Measurements from ENCODE around the gene R3HDM2.

The R3HDM2 gene

DNA sequence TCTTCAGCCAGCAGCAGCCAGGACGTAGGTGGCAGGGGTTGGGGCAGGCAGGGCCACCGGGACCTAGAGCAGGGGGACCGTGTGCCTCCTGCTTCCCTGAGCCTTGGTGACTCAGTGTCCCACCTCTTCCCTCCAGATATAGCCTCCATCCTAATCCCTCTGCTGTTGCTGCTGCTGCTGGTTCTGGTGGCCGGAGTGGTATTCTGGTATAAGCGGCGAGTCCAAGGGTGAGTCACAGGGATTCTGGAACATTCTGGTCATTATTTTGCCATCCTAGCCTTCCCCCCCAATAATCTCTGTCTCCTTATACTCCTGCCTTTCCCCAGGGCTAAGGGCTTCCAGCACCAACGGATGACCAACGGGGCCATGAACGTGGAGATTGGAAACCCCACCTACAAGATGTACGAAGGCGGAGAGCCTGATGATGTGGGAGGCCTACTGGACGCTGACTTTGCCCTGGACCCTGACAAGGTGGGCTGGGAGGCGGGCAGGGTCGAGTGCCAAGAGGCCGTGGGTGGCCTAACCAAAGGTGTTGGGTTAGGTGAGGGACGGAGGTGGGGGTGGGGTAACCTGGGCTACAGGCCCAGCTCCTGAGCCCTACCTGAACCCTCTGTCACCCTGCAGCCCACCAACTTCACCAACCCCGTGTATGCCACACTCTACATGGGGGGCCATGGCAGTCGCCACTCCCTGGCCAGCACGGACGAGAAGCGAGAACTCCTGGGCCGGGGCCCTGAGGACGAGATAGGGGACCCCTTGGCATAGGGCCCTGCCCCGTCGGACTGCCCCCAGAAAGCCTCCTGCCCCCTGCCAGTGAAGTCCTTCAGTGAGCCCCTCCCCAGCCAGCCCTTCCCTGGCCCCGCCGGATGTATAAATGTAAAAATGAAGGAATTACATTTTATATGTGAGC lies 218.8 kb downstream of the R3HDM2 start:
- peaks cover 9 to 17% of the 10 kb centered on the region in 2 donors for H3K4me1 ChIP-seq (ENCODE audit: control insufficient read depth in 1 of 2, insufficient read depth in 2 of 2, low read length in 2 of 2)
- H3K9me3 ChIP-seq (ENCODE audit: control insufficient read depth in 1 of 2, low read length in 2 of 2), result no peaks in the 10 kb centered on the region
- H3K9ac ChIP-seq (ENCODE audit: low read depth in 1 of 2, low read length in 2 of 2), result no peak overlapping the region
- peaks cover 21 to 24% of the 10 kb centered on the region in 2 donors for H3K27me3 ChIP-seq (ENCODE audit: control insufficient read depth in 1 of 2, insufficient read depth in 2 of 2, low read length in 2 of 2)
- no peak overlapping the region for H3K27ac ChIP-seq (ENCODE audit: low read depth, low read length)
- no peak overlapping the region for H3K4me3 ChIP-seq (ENCODE audit: low read depth in 1 of 2, low read length in 2 of 2)
- peaks cover 17 to 48% of the 10 kb centered on the region in 2 donors for H3K36me3 ChIP-seq (ENCODE audit: control insufficient read depth in 1 of 2, insufficient read depth in 2 of 2, low read length in 2 of 2)

DNA sequence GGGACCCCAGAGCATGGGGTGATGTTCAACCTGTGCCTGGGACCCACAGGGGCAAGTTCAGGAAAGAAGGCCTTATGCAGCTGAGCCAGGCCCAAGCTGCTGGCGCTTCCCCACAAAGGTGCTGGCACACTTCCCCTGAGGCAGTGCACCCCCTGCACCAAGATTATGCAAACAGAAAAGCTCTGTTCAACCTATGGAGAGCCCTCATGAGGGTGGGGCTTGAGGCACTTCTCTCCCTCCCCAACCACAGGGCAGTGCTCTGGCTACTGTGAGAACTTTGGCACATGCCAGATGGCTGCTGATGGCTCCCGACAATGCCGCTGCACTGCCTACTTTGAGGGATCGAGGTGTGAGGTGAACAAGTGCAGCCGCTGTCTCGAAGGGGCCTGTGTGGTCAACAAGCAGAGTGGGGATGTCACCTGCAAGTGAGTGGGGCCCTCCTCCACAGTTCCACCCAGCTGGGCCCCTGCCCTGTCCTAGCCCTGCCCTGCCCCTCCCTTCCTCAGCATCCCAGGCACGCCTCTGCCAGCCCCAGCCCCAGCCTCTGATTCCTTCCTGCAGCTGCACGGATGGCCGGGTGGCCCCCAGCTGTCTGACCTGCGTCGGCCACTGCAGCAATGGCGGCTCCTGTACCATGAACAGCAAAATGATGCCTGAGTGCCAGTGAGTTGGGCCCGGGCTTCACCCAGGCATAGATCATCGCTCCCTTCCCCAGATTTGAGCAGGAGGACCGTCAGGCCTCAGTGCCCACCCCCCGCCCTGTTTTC lies 219.7 kb downstream of the R3HDM2 start:
- Histone ChIP-seq H3K4me3 (ENCODE audit: low read depth in 1 of 2, low read length in 2 of 2) (no peak overlapping the region), H3K9ac (ENCODE audit: low read depth in 1 of 2, low read length in 2 of 2) (no peak overlapping the region), H3K9me3 (ENCODE audit: control insufficient read depth in 1 of 2, low read length in 2 of 2) (no peaks in the 10 kb centered on the region), H3K4me1 (ENCODE audit: control insufficient read depth in 1 of 2, insufficient read depth in 2 of 2, low read length in 2 of 2) (peaks cover 7 to 13% of the 10 kb centered on the region in 2 donors), H3K27ac (ENCODE audit: low read depth, low read length) (no peak overlapping the region), H3K27me3 (ENCODE audit: control insufficient read depth in 1 of 2, insufficient read depth in 2 of 2, low read length in 2 of 2) (peaks cover 16 to 23% of the 10 kb centered on the region in 2 donors), H3K36me3 (ENCODE audit: control insufficient read depth in 1 of 2, insufficient read depth in 2 of 2, low read length in 2 of 2) (peaks cover 17 to 54% of the 10 kb centered on the region in 2 donors)

DNA sequence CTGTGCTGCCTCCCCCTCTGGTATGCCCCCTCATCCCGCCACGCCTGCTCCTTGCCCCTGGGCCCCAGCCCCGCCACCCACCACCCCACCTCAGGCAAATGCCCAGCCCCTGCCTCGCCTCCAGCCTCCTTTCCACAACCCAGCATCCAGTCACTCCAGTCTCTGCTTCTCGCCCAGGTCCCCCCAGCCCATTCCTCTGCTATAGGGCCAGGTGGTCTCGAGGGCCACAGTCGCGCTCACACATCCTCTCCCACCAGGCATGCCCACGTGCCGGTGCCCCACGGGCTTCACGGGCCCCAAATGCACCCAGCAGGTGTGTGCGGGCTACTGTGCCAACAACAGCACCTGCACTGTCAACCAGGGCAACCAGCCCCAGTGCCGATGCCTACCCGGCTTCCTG lies 220.4 kb downstream of the R3HDM2 start:
- Histone ChIP-seq H3K4me3 (ENCODE audit: low read depth in 1 of 2, low read length in 2 of 2) (no peak overlapping the region), H3K36me3 (ENCODE audit: control insufficient read depth in 1 of 2, insufficient read depth in 2 of 2, low read length in 2 of 2) (peaks cover 23 to 61% of the 10 kb centered on the region in 2 donors), H3K27ac (ENCODE audit: low read depth, low read length) (no peak overlapping the region), H3K27me3 (ENCODE audit: control insufficient read depth in 1 of 2, insufficient read depth in 2 of 2, low read length in 2 of 2) (peaks cover 10 to 16% of the 10 kb centered on the region in 2 donors), H3K9me3 (ENCODE audit: control insufficient read depth in 1 of 2, low read length in 2 of 2) (no peaks in the 10 kb centered on the region), H3K9ac (ENCODE audit: low read depth in 1 of 2, low read length in 2 of 2) (no peak overlapping the region), H3K4me1 (ENCODE audit: control insufficient read depth in 1 of 2, insufficient read depth in 2 of 2, low read length in 2 of 2) (peaks cover 2 to 7% of the 10 kb centered on the region in 2 donors)

DNA sequence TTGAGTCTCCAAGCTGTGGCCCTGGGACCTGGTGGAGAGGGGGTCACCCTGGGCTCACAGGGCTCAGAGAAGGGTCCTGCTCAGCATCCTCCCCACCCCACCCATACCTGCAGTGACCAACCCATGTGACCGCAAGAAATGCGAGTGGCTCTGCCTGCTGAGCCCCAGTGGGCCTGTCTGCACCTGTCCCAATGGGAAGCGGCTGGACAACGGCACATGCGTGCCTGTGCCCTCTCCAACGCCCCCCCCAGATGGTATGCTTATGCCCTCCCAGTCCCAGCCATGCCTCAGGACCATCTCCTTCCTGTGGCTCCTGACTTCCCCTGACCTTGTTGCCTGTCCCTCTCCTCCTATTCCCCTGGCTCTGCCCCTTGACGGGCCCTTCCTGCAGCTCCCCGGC lies 220.9 kb downstream of the R3HDM2 start:
- Histone ChIP-seq H3K4me1 (ENCODE audit: control insufficient read depth in 1 of 2, insufficient read depth in 2 of 2, low read length in 2 of 2) (peaks cover 0 to 4% of the 10 kb centered on the region in 2 donors), H3K36me3 (ENCODE audit: control insufficient read depth in 1 of 2, insufficient read depth in 2 of 2, low read length in 2 of 2) (peaks cover 29 to 66% of the 10 kb centered on the region in 2 donors), H3K9me3 (ENCODE audit: control insufficient read depth in 1 of 2, low read length in 2 of 2) (no peaks in the 10 kb centered on the region), H3K27ac (ENCODE audit: low read depth, low read length) (no peak overlapping the region), H3K4me3 (ENCODE audit: low read depth in 1 of 2, low read length in 2 of 2) (no peak overlapping the region), H3K27me3 (ENCODE audit: control insufficient read depth in 1 of 2, insufficient read depth in 2 of 2, low read length in 2 of 2) (peaks cover 4 to 11% of the 10 kb centered on the region in 2 donors), H3K9ac (ENCODE audit: low read depth in 1 of 2, low read length in 2 of 2) (no peak overlapping the region)

DNA sequence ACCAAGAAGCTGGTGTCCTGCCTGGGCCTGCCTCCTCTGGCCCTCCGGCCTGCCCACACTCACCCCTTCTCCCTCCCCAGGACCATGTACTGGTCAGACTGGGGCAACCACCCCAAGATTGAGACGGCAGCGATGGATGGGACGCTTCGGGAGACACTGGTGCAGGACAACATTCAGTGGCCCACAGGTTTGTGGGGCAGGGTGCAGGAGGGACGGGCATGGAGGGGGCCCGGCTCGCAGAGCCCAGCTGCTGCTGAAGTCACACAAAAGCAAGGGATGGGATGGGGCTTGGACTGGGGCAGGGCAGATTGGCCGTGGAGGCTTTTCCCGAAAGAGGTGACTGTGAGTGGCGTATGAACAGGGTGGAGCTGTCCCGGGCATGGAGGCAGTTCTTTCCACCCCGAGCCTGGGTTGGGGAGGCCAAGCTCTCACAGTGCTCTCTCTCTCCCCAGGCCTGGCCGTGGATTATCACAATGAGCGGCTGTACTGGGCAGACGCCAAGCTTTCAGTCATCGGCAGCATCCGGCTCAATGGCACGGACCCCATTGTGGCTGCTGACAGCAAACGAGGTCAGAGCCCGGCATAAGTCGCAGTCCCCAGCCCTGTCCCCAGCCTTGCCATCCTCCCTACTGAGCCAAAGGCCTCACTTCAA lies 222.1 kb downstream of the R3HDM2 start:
- Histone ChIP-seq H3K4me3 (ENCODE audit: low read depth in 1 of 2, low read length in 2 of 2) (no peak overlapping the region), H3K27ac (ENCODE audit: low read depth, low read length) (no peak overlapping the region), H3K9me3 (ENCODE audit: control insufficient read depth in 1 of 2, low read length in 2 of 2) (no peaks in the 10 kb centered on the region), H3K36me3 (ENCODE audit: control insufficient read depth in 1 of 2, insufficient read depth in 2 of 2, low read length in 2 of 2) (peaks cover 36 to 77% of the 10 kb centered on the region in 2 donors), H3K27me3 (ENCODE audit: control insufficient read depth in 1 of 2, insufficient read depth in 2 of 2, low read length in 2 of 2) (peaks cover 0 to 3% of the 10 kb centered on the region in 2 donors), H3K4me1 (ENCODE audit: control insufficient read depth in 1 of 2, insufficient read depth in 2 of 2, low read length in 2 of 2) (no peaks in the 10 kb centered on the region), H3K9ac (ENCODE audit: low read depth in 1 of 2, low read length in 2 of 2) (no peak overlapping the region)

DNA sequence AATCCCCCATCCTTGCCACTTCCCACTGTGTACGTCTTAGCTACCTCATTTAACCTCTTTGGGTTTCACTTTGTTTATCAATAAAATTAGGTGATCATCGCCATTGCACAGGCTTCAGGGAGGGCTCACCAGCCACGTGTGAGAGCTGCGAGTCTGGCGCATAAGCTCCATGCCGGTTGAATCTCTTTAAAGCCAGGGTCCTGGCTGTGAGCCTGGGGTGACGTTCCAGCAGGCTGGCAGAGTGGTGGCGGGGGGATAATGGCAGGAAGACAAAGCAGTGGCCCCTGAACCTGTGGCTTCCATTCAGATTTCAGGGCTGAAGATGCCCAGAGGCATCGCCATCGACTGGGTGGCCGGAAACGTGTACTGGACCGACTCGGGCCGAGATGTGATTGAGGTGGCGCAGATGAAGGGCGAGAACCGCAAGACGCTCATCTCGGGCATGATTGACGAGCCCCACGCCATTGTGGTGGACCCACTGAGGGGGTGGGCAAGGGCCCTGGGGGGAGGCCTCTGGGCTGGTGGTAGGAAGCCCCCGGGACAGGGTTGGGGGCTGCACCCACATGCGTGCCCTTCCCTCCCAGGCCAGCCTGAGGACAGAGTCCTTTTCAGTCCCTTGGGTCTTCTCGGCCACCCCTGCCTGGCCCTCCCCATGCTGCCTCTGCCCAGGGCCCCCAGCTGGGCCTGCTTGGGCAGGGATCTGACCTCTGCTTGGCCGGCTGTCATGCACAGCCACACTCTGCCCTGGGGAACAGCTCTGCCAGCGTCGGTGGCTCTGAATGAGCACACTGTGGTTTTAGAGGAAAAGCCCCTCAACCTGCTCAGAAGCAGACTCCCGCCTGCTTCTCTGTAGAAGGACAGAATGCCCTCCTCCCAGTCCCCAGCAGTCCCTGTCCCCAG lies 222.9 kb downstream of the R3HDM2 start:
- H3K27ac ChIP-seq (ENCODE audit: low read depth, low read length), result no peak overlapping the region
- no peak overlapping the region for H3K9ac ChIP-seq (ENCODE audit: low read depth in 1 of 2, low read length in 2 of 2)
- no peaks in the 10 kb centered on the region for H3K9me3 ChIP-seq (ENCODE audit: control insufficient read depth in 1 of 2, low read length in 2 of 2)
- peaks cover 36 to 85% of the 10 kb centered on the region in 2 donors for H3K36me3 ChIP-seq (ENCODE audit: control insufficient read depth in 1 of 2, insufficient read depth in 2 of 2, low read length in 2 of 2)
- no peaks in the 10 kb centered on the region for H3K27me3 ChIP-seq (ENCODE audit: control insufficient read depth in 1 of 2, insufficient read depth in 2 of 2, low read length in 2 of 2)
- no peak overlapping the region for H3K4me3 ChIP-seq (ENCODE audit: low read depth in 1 of 2, low read length in 2 of 2)
- no peaks in the 10 kb centered on the region for H3K4me1 ChIP-seq (ENCODE audit: control insufficient read depth in 1 of 2, insufficient read depth in 2 of 2, low read length in 2 of 2)

DNA sequence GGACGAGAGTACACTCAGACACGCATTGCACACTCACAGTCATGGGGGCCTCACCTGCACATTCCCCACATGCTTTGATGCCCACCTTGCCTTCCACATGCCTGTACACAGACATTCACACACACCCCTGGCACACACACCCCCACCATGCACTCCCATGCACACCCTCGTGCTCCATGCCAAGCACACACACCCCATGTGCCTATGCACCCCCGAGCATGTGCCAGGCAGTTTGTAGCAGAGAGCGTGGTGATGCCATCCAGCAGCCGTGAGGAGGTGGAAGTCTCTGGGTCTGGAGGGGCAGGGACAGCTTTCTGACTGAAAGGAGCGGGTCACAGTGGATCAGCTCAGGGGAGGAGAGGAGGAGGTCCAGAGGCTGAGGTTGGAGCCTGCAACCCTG lies 224.9 kb downstream of the R3HDM2 start:
- Histone ChIP-seq H3K4me3 (ENCODE audit: low read depth in 1 of 2, low read length in 2 of 2) (no peak overlapping the region), H3K9me3 (ENCODE audit: control insufficient read depth in 1 of 2, low read length in 2 of 2) (no peaks in the 10 kb centered on the region), H3K9ac (ENCODE audit: low read depth in 1 of 2, low read length in 2 of 2) (no peak overlapping the region), H3K36me3 (ENCODE audit: control insufficient read depth in 1 of 2, insufficient read depth in 2 of 2, low read length in 2 of 2) (peaks cover 45 to 91% of the 10 kb centered on the region in 2 donors), H3K27ac (ENCODE audit: low read depth, low read length) (no peak overlapping the region), H3K4me1 (ENCODE audit: control insufficient read depth in 1 of 2, insufficient read depth in 2 of 2, low read length in 2 of 2) (no peaks in the 10 kb centered on the region), H3K27me3 (ENCODE audit: control insufficient read depth in 1 of 2, insufficient read depth in 2 of 2, low read length in 2 of 2) (no peaks in the 10 kb centered on the region)

DNA sequence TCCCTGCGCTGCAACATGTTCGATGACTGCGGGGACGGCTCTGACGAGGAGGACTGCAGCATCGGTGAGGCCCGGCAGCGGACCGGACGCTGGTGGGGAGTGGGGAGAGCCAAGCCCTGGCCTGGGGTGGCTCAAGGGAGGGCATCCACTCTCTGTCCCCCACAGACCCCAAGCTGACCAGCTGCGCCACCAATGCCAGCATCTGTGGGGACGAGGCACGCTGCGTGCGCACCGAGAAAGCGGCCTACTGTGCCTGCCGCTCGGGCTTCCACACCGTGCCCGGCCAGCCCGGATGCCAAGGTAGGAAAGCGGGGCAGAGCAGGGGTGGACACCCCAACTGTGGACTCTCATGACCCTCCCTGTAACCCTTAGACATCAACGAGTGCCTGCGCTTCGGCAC lies 225.7 kb downstream of the R3HDM2 start:
- H3K4me3 ChIP-seq (ENCODE audit: low read depth in 1 of 2, low read length in 2 of 2), result no peak overlapping the region
- H3K4me1 ChIP-seq (ENCODE audit: control insufficient read depth in 1 of 2, insufficient read depth in 2 of 2, low read length in 2 of 2), result no peaks in the 10 kb centered on the region
- no peak overlapping the region for H3K9ac ChIP-seq (ENCODE audit: low read depth in 1 of 2, low read length in 2 of 2)
- no peak overlapping the region for H3K27ac ChIP-seq (ENCODE audit: low read depth, low read length)
- H3K27me3 ChIP-seq (ENCODE audit: control insufficient read depth in 1 of 2, insufficient read depth in 2 of 2, low read length in 2 of 2), result no peaks in the 10 kb centered on the region
- peaks cover 46 to 90% of the 10 kb centered on the region in 2 donors for H3K36me3 ChIP-seq (ENCODE audit: control insufficient read depth in 1 of 2, insufficient read depth in 2 of 2, low read length in 2 of 2)
- no peaks in the 10 kb centered on the region for H3K9me3 ChIP-seq (ENCODE audit: control insufficient read depth in 1 of 2, low read length in 2 of 2)

DNA sequence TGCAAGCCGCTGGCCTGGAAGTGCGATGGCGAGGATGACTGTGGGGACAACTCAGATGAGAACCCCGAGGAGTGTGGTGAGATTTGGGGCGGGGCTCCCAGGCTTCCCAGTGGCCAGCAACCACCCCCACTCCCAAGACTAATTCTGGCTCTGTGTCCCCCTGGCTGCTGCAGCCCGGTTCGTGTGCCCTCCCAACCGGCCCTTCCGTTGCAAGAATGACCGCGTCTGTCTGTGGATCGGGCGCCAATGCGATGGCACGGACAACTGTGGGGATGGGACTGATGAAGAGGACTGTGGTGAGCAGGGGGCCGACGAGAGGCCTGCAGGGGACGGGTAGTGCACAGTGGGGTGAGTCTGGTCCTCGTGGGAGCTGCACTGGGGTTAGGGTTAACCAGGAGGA lies 226.4 kb downstream of the R3HDM2 start:
- Histone ChIP-seq H3K36me3 (ENCODE audit: control insufficient read depth in 1 of 2, insufficient read depth in 2 of 2, low read length in 2 of 2) (peaks cover 48 to 89% of the 10 kb centered on the region in 2 donors), H3K27ac (ENCODE audit: low read depth, low read length) (no peak overlapping the region)

More for the DNA sequence above, 226.4 kb downstream of the R3HDM2 start:
- Histone ChIP-seq H3K9me3 (ENCODE audit: control insufficient read depth in 1 of 2, low read length in 2 of 2) (no peaks in the 10 kb centered on the region), H3K9ac (ENCODE audit: low read depth in 1 of 2, low read length in 2 of 2) (no peak overlapping the region), H3K27me3 (ENCODE audit: control insufficient read depth in 1 of 2, insufficient read depth in 2 of 2, low read length in 2 of 2) (no peaks in the 10 kb centered on the region), H3K4me3 (ENCODE audit: low read depth in 1 of 2, low read length in 2 of 2) (no peak overlapping the region), H3K4me1 (ENCODE audit: control insufficient read depth in 1 of 2, insufficient read depth in 2 of 2, low read length in 2 of 2) (no peaks in the 10 kb centered on the region)
